Panc1 (cell line): ENCODE data around the gene OSBPL9. TPM values are rescaled to one million over a fixed set of nuclear protein-coding genes. Genes with fewer than 3 reads are reported as not detected.

Experiments used
- ATAC-seq: fragments of 200-7000 bp; cut with Tn5 transposase; 2 replicates; pipeline ENCODE4 v1.9.1; 2020; ENCODE audit warnings: mild to moderate bottlenecking, moderate library complexity
- BruUV-seq: library from RNA; stranded (reverse); fragments of 400-500 nt; replicated peaks from 2 replicates; lab custom pipeline; 2021; lab: Mats Ljungman, UMichigan
- CTCF ChIA-PET: fragments of 300-600 bp; sonication (Branson Sonifier 250); formaldehyde crosslinking; loops from one replicate; lab custom pipeline; 2022; ENCODE audit warnings: antibody characterized with exemption; lab: Charles Lee
- POLR2A ChIA-PET: fragments of 300-600 bp; sonication (Branson Sonifier 250); formaldehyde crosslinking; loops from one replicate; lab custom pipeline; 2022; ENCODE audit warnings: antibody characterized with exemption; lab: Charles Lee
- DNase-seq: peaks from one replicate; pipeline ENCODE4 v3.0.0-alpha.2; 2010; ENCODE audit warnings: low read depth, low spot score
- H3K27ac ChIP-seq: 2 replicates; pipeline ENCODE4 v1.5.1; 2011; ENCODE audit warnings: mild to moderate bottlenecking, low read length, inconsistent platforms
- H3K27me3 ChIP-seq: fragments of 200-500 bp; sonication (Bioruptor generic); 2 replicates; pipeline ENCODE4 v1.6.0; 2014; ENCODE audit warnings: low read length, inconsistent platforms; ENCODE audit not compliant: control insufficient read depth, insufficient read depth
- H3K36me3 ChIP-seq: fragments of 200-500 bp; sonication (Bioruptor generic); 2 replicates; pipeline ENCODE4 v1.5.1; 2014; ENCODE audit warnings: inconsistent platforms, mild to moderate bottlenecking, low read length, moderate library complexity; ENCODE audit not compliant: control insufficient read depth, insufficient read depth
- H3K4me1 ChIP-seq: 2 replicates; pipeline ENCODE4 v1.5.1; 2011; ENCODE audit warnings: inconsistent platforms, mild to moderate bottlenecking, low read length, moderate library complexity; ENCODE audit not compliant: control insufficient read depth, insufficient read depth
- H3K4me3 ChIP-seq, 2 experiments: 2 replicates each; pipeline ENCODE4 v1.5.1; 2011 to 2012; ENCODE audit warnings: low read depth in 2 of 2, low read length in 2 of 2, mild to moderate bottlenecking in 2 of 2, inconsistent platforms in 1 of 2, moderate library complexity in 1 of 2
- H3K9me3 ChIP-seq: fragments of 200-500 bp; sonication (Bioruptor generic); 2 replicates; pipeline ENCODE4 v1.5.1; 2014; ENCODE audit warnings: low read depth, mild to moderate bottlenecking, inconsistent platforms, low read length, moderate library complexity; ENCODE audit not compliant: control insufficient read depth, insufficient read depth
- POLR2AphosphoS5 ChIP-seq: IDR thresholded peaks from 2 replicates; pipeline ENCODE4 v1.6.1; 2012; ENCODE audit warnings: mild to moderate bottlenecking, low read depth, low read length, moderate library complexity
- SIN3A ChIP-seq: IDR thresholded peaks from 2 replicates; pipeline ENCODE4 v1.6.1; 2012; ENCODE audit warnings: low read depth, mild to moderate bottlenecking, low read length, moderate library complexity, borderline replicate concordance; ENCODE audit not compliant: insufficient read depth
- TCF7L2 ChIP-seq: IDR thresholded peaks from 2 replicates; pipeline ENCODE4 v1.6.1; 2011; ENCODE audit warnings: mild to moderate bottlenecking, low read depth, low read length, inconsistent platforms
- in situ Hi-C: cut with HindIII; loops from 2 replicates; pipeline ENCODE4 v1.10.0; 2016; ENCODE audit warnings: low sequenced_read_pairs, low pct_unique_long_range_greater_than_20kb
- intact Hi-C: fragments of 100-400 bp; cut with micrococcal nuclease; formaldehyde crosslinking; loops from one replicate; pipeline ENCODE4 v1.10.0; 2022; ENCODE audit not compliant: unreplicated experiment
- total RNA-seq: library from RNA; stranded (reverse); gene quantifications from one replicate; pipeline ENCODE4 v1.2.1, GENCODE V29; 2021; ENCODE audit not compliant: unreplicated experiment
- TF ChIP-seq, protein P1 (sequence below), 2 experiments: IDR thresholded peaks; 2 replicates each; pipeline ENCODE4 v1.6.1; 2011 to 2012; ENCODE audit warnings: low read depth in 2 of 2, control low read depth in 1 of 2, low read length in 1 of 2, mild to moderate bottlenecking in 1 of 2, moderate library complexity in 1 of 2; ENCODE audit not compliant: insufficient read depth in 1 of 2
- TF ChIP-seq, protein P2 (sequence below): fragments of 450-650 bp; IDR thresholded peaks from 2 replicates; pipeline ENCODE4 v1.5.1; 2017; ENCODE audit warnings: mild to moderate bottlenecking

Gene OSBPL9
- total RNA-seq, 1 experiment from 2014 or later: 85.5 TPM

DNA sequence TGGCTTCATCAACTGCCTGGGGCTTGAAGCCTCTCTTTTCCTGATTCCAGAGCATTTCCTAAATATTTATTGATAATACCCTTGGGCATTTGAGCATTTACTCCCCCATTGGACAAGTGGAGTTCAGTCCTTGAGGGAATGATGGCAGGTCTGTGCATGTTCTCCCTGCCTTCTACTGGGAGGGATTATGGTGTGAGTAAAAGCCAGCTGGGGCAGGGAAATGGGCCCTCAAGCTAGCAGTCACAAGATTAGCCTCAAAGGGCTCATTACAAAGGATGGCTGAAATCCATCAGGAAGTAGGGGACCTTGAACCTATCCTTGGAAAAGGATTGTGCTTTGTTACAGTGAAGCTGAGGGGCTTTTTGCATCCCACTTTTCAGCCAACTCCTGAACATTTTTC lies 24.2 kb upstream of the OSBPL9 start:
- no peaks in the 10 kb centered on the region for H3K36me3 ChIP-seq
- DNase-seq (no peak), ATAC-seq (no peak)
- no peaks in the 10 kb centered on the region for H3K9me3 ChIP-seq
- TF ChIP-seq TCF7L2: no peak
- no peak for TF ChIP-seq SIN3A
- TF ChIP-seq POLR2AphosphoS5: no peak
- TF ChIP-seq, protein P1, sequence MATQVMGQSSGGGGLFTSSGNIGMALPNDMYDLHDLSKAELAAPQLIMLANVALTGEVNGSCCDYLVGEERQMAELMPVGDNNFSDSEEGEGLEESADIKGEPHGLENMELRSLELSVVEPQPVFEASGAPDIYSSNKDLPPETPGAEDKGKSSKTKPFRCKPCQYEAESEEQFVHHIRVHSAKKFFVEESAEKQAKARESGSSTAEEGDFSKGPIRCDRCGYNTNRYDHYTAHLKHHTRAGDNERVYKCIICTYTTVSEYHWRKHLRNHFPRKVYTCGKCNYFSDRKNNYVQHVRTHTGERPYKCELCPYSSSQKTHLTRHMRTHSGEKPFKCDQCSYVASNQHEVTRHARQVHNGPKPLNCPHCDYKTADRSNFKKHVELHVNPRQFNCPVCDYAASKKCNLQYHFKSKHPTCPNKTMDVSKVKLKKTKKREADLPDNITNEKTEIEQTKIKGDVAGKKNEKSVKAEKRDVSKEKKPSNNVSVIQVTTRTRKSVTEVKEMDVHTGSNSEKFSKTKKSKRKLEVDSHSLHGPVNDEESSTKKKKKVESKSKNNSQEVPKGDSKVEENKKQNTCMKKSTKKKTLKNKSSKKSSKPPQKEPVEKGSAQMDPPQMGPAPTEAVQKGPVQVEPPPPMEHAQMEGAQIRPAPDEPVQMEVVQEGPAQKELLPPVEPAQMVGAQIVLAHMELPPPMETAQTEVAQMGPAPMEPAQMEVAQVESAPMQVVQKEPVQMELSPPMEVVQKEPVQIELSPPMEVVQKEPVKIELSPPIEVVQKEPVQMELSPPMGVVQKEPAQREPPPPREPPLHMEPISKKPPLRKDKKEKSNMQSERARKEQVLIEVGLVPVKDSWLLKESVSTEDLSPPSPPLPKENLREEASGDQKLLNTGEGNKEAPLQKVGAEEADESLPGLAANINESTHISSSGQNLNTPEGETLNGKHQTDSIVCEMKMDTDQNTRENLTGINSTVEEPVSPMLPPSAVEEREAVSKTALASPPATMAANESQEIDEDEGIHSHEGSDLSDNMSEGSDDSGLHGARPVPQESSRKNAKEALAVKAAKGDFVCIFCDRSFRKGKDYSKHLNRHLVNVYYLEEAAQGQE (IDR thresholded peaks at IDR 0.05; ENCODE audit: insufficient read depth in 1 of 2, low read depth in 2 of 2, low read length in 1 of 2): no peak
- TF ChIP-seq, protein P2, sequence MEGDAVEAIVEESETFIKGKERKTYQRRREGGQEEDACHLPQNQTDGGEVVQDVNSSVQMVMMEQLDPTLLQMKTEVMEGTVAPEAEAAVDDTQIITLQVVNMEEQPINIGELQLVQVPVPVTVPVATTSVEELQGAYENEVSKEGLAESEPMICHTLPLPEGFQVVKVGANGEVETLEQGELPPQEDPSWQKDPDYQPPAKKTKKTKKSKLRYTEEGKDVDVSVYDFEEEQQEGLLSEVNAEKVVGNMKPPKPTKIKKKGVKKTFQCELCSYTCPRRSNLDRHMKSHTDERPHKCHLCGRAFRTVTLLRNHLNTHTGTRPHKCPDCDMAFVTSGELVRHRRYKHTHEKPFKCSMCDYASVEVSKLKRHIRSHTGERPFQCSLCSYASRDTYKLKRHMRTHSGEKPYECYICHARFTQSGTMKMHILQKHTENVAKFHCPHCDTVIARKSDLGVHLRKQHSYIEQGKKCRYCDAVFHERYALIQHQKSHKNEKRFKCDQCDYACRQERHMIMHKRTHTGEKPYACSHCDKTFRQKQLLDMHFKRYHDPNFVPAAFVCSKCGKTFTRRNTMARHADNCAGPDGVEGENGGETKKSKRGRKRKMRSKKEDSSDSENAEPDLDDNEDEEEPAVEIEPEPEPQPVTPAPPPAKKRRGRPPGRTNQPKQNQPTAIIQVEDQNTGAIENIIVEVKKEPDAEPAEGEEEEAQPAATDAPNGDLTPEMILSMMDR: no peak
- peak overlapping the region; percentile 8; the same call in 1 of the 2 replicates for H3K27ac ChIP-seq
- ChIA-PET CTCF (no interaction called here), POLR2A (no interaction called here)
- H3K4me1 ChIP-seq: no peaks in the 10 kb centered on the region
- no peak overlapping the region for H3K4me3 ChIP-seq
- in situ Hi-C loops: no loop called here
- H3K27me3 ChIP-seq: no peaks in the 10 kb centered on the region
- no TSS peak for BruUV-seq
- intact Hi-C loops: no loop called here

DNA sequence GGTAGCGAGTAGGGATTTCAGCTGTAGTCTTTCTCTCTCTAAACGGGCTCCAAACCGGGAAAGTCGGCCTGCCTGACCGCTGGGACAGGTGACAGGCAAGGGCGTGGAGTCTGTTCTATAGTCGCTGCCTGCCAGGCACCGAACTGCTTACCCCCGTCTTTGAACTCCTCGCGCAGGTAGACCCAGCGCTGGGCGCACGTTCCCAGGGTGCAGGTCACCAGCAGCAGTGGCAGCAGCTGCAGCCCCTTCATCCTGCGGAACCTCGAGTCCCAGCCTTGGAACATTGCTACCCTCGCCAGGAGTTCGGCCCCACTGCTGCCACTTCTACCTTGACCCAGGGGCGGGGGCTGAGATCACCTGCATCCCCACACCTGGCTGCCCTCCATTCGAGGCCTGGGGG lies 22.2 kb upstream of the OSBPL9 start:
- Histone ChIP-seq H3K4me1 (no peaks in the 10 kb centered on the region), H3K4me3 (no peak overlapping the region), H3K9me3 (no peaks in the 10 kb centered on the region), H3K27ac (no peak overlapping the region), H3K27me3 (no peaks in the 10 kb centered on the region), H3K36me3 (no peaks in the 10 kb centered on the region)
- no TSS peak for BruUV-seq
- POLR2A ChIA-PET: no interaction called here
- CTCF ChIA-PET: no interaction called here
- intact Hi-C loops (no loop called here), in situ Hi-C loops (no loop called here)
- no peak for DNase-seq
- ATAC-seq: no peak
- TF ChIP-seq SIN3A (no peak), TCF7L2 (no peak), POLR2AphosphoS5 (no peak)
- TF ChIP-seq, protein P2: no peak
- TF ChIP-seq, protein P1 (IDR thresholded peaks at IDR 0.05; ENCODE audit: insufficient read depth in 1 of 2, low read depth in 2 of 2, low read length in 1 of 2): no peak
